NB4 (cell line): ENCODE data around the gene SNX2.

Experiments used
- CTCF ChIP-seq: IDR thresholded peaks from one replicate; pipeline ENCODE4 v1.5.1; 2012; ENCODE audit warnings: low read depth, low read length
- MAX ChIP-seq: IDR thresholded peaks from 2 replicates; pipeline ENCODE4 v1.6.1; 2011; ENCODE audit warnings: low read depth, low read length
- MYC ChIP-seq: IDR thresholded peaks from 2 replicates; pipeline ENCODE4 v1.6.1; 2011; ENCODE audit warnings: low read depth, low read length
- POLR2A ChIP-seq: IDR thresholded peaks from 2 replicates; pipeline ENCODE4 v1.6.1; 2011; ENCODE audit warnings: mild to moderate bottlenecking; ENCODE audit not compliant: insufficient read length; ENCODE audit errors: extremely low read depth

GRCh38 chr5:122757285-122757684, 17.6 kb upstream of the SNX2 start:
- TF ChIP-seq CTCF (no peak), POLR2A (no peak), MAX (no peak), MYC (no peak)
